ENCODE measurements around the gene CDC45. TPM values are rescaled to one million over a fixed set of nuclear protein-coding genes. Genes with fewer than 3 reads are reported as not detected.

The CDC45 gene
- total RNA-seq, 1 experiment from 2014 or later = 29.1 TPM

GRCh38 chr22:19469421-19469820 lies 10.3 kb upstream of the CDC45 start:
- Histone ChIP-seq H3K79me2 (ENCODE audit: low read depth) (no peaks in the 10 kb centered on the region), H3K9me2 (ENCODE audit: insufficient read depth) (no peaks in the 10 kb centered on the region), H3K27me3 (ENCODE audit: insufficient read depth, low read depth) (no peaks in the 10 kb centered on the region), H3F3A (ENCODE audit: insufficient read depth, low read depth) (no peaks in the 10 kb centered on the region), H3K4me1 (replicated peaks; ENCODE audit: insufficient read depth) (no peaks in the 10 kb centered on the region), H4K20me1 (ENCODE audit: insufficient read depth) (0 out of 2 replicates have a peak, but pooled peaks cover 3% of the 10 kb centered on the region), H3K27ac (no peak overlapping the region), H3K9me3 (ENCODE audit: insufficient read depth, low read depth) (no peaks in the 10 kb centered on the region), H3K4me3 (no peak overlapping the region), H2AFZ (no peak overlapping the region), H3K36me3 (ENCODE audit: low read depth) (no peaks in the 10 kb centered on the region), H3K4me2 (no peak overlapping the region)
- no peak for TF ChIP-seq EZH2 (IDR thresholded peaks at IDR 0.05; ENCODE audit: low read depth)
- TF ChIP-seq, protein P1, sequence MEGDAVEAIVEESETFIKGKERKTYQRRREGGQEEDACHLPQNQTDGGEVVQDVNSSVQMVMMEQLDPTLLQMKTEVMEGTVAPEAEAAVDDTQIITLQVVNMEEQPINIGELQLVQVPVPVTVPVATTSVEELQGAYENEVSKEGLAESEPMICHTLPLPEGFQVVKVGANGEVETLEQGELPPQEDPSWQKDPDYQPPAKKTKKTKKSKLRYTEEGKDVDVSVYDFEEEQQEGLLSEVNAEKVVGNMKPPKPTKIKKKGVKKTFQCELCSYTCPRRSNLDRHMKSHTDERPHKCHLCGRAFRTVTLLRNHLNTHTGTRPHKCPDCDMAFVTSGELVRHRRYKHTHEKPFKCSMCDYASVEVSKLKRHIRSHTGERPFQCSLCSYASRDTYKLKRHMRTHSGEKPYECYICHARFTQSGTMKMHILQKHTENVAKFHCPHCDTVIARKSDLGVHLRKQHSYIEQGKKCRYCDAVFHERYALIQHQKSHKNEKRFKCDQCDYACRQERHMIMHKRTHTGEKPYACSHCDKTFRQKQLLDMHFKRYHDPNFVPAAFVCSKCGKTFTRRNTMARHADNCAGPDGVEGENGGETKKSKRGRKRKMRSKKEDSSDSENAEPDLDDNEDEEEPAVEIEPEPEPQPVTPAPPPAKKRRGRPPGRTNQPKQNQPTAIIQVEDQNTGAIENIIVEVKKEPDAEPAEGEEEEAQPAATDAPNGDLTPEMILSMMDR (conservative IDR thresholded peaks at IDR 0.05) = no peak
- no TSS peak for BruUV-seq (replicated peaks)
- intact Hi-C loops (cut with micrococcal nuclease; ENCODE audit: unreplicated experiment) = no loop called here
- POLR2A ChIA-PET (ENCODE audit: unreplicated experiment) = no interaction called here
- DNase-seq = no peak
- CTCF ChIA-PET = no interaction called here

- H3K4me2 ChIP-seq = no peak overlapping the region
- no peak overlapping the region for H3K4me3 ChIP-seq
- H3K27me3 ChIP-seq (ENCODE audit: insufficient read depth, low read depth) = no peaks in the 10 kb centered on the region
- BruUV-seq (replicated peaks) = no TSS peak
- TF ChIP-seq, protein P1 (conservative IDR thresholded peaks at IDR 0.05) = no peak
- TF ChIP-seq EZH2 (IDR thresholded peaks at IDR 0.05; ENCODE audit: low read depth) = no peak
- H3K9me2 ChIP-seq (ENCODE audit: insufficient read depth) = no peaks in the 10 kb centered on the region
- 0 out of 2 replicates have a peak, but pooled peaks cover under 1% of the 10 kb centered on the region for H3K79me2 ChIP-seq (ENCODE audit: low read depth)
- H3K9me3 ChIP-seq (ENCODE audit: insufficient read depth, low read depth) = no peaks in the 10 kb centered on the region
- H3K27ac ChIP-seq = no peak overlapping the region
- DNase-seq = no peak
- intact Hi-C loops (cut with micrococcal nuclease; ENCODE audit: unreplicated experiment) = loop anchor here (10.0 kb wide), 1 partner anchor 175 kb away; the partner anchor contains the start of gene CLTCL1
- H2AFZ ChIP-seq = no peak overlapping the region
- H4K20me1 ChIP-seq (ENCODE audit: insufficient read depth) = 0 out of 2 replicates have a peak, but pooled peaks cover 3% of the 10 kb centered on the region
- H3F3A ChIP-seq (ENCODE audit: insufficient read depth, low read depth) = no peaks in the 10 kb centered on the region
- ChIA-PET CTCF (no interaction called here), POLR2A (ENCODE audit: unreplicated experiment) (no interaction called here)
- no peaks in the 10 kb centered on the region for H3K4me1 ChIP-seq (replicated peaks; ENCODE audit: insufficient read depth)
- H3K36me3 ChIP-seq (ENCODE audit: low read depth) = no peaks in the 10 kb centered on the region
Measured at GRCh38 chr22:19470010-19470409, 9.7 kb upstream of the CDC45 start.

GRCh38 chr22:19471572-19471971 lies 8.1 kb upstream of the CDC45 start:
- Histone ChIP-seq H3K36me3 (ENCODE audit: low read depth) (no peaks in the 10 kb centered on the region), H3K4me2 (no peak overlapping the region), H4K20me1 (ENCODE audit: insufficient read depth) (peaks cover 11% of the 10 kb centered on the region), H3K27me3 (ENCODE audit: insufficient read depth, low read depth) (no peaks in the 10 kb centered on the region), H3K9me3 (ENCODE audit: insufficient read depth, low read depth) (no peaks in the 10 kb centered on the region), H3K4me3 (no peak overlapping the region), H3K9me2 (ENCODE audit: insufficient read depth) (no peaks in the 10 kb centered on the region), H3K27ac (no peak overlapping the region), H2AFZ (no peak overlapping the region), H3K4me1 (replicated peaks; ENCODE audit: insufficient read depth) (no peaks in the 10 kb centered on the region), H3F3A (ENCODE audit: insufficient read depth, low read depth) (no peaks in the 10 kb centered on the region), H3K79me2 (ENCODE audit: low read depth) (peaks cover 16% of the 10 kb centered on the region)
- no peak for TF ChIP-seq EZH2 (IDR thresholded peaks at IDR 0.05; ENCODE audit: low read depth)
- TF ChIP-seq, protein P1 (conservative IDR thresholded peaks at IDR 0.05) = no peak
- no peak for DNase-seq
- intact Hi-C loops (cut with micrococcal nuclease; ENCODE audit: unreplicated experiment) = loop anchor here (10.0 kb wide), 1 partner anchor 177 kb away; the partner anchor contains the start of gene CLTCL1
- POLR2A ChIA-PET (ENCODE audit: unreplicated experiment) = no interaction called here
- no TSS peak for BruUV-seq (replicated peaks)
- CTCF ChIA-PET = no interaction called here
